Peyer's patch (tissue), 4 donors: Measurements from ENCODE around the gene PRR23B. TPM values are rescaled to one million over a fixed set of nuclear protein-coding genes. Genes with fewer than 3 reads are reported as not detected.

Experiments
- DNase-seq, 3 donors: peaks; one replicate each; pipeline ENCODE4 v3.0.0-alpha.2; 2017 to 2019
- H3K27ac ChIP-seq, 4 donors: fragments of 200-600 bp; sonication (generic); one replicate each; pipeline ENCODE4 v1.5.1; 2016 to 2019
- H3K27me3 ChIP-seq, 2 donors: fragments of 200-600 bp; sonication (generic); one replicate each; pipeline ENCODE4 v1.5.1; 2019
- H3K36me3 ChIP-seq, 3 donors: fragments of 200-600 bp; sonication (generic); one replicate each; pipeline ENCODE4 v1.5.1; 2016 to 2019
- H3K4me1 ChIP-seq, 4 donors: fragments of 200-600 bp; sonication (generic); one replicate each; pipeline ENCODE4 v1.5.1; 2016 to 2019
- H3K4me3 ChIP-seq, 4 donors: fragments of 200-600 bp; sonication (generic); 1 replicate in 3 of 4; 2 replicates in 1 of 4; pipeline ENCODE4 v1.5.1; 2016 to 2019; ENCODE audit warnings: mild to moderate bottlenecking in 1 of 4
- H3K9me3 ChIP-seq, 4 donors: fragments of 200-600 bp; sonication (generic); one replicate each; pipeline ENCODE4 v1.5.1; 2016 to 2019; ENCODE audit warnings: mild to moderate bottlenecking in 1 of 4
- POLR2A ChIP-seq, 2 donors: fragments of 450-650 bp; IDR thresholded peaks; one replicate each; pipeline ENCODE4 v1.5.1; 2017; ENCODE audit warnings: antibody characterized with exemption in 2 of 2, mild to moderate bottlenecking in 2 of 2, moderate library complexity in 2 of 2
- total RNA-seq, 4 donors: library from RNA; depleted of rRNA; stranded (reverse); fragments of >200 nt; gene quantifications; one replicate each; pipeline ENCODE4 v1.1.0, GENCODE V29; 2016
- TF ChIP-seq, protein P1 (sequence below), 6 experiments: fragments of 450-650 bp in 4 of 6; fragments of 200-600 bp in 2 of 6; sonication (generic) in 1 of 6; IDR thresholded peaks; one replicate each; pipeline ENCODE4 v1.5.1; 2017 to 2019; ENCODE audit warnings: antibody characterized with exemption in 6 of 6, mild to moderate bottlenecking in 3 of 6, moderate library complexity in 1 of 6

The PRR23B gene
- total RNA-seq, 4 donors from 2014 or later: not detected

GRCh38 chr3:138984816-138985215 is 35.9 kb downstream of the PRR23B start:
- DNase-seq: no peak
- H3K36me3 ChIP-seq: no peaks in the 10 kb centered on the region
- no peak overlapping the region for H3K27ac ChIP-seq
- no peaks in the 10 kb centered on the region for H3K4me1 ChIP-seq
- H3K9me3 ChIP-seq: no peaks in the 10 kb centered on the region
- no peak for TF ChIP-seq POLR2A (IDR thresholded peaks at IDR 0.05)
- TF ChIP-seq, protein P1, sequence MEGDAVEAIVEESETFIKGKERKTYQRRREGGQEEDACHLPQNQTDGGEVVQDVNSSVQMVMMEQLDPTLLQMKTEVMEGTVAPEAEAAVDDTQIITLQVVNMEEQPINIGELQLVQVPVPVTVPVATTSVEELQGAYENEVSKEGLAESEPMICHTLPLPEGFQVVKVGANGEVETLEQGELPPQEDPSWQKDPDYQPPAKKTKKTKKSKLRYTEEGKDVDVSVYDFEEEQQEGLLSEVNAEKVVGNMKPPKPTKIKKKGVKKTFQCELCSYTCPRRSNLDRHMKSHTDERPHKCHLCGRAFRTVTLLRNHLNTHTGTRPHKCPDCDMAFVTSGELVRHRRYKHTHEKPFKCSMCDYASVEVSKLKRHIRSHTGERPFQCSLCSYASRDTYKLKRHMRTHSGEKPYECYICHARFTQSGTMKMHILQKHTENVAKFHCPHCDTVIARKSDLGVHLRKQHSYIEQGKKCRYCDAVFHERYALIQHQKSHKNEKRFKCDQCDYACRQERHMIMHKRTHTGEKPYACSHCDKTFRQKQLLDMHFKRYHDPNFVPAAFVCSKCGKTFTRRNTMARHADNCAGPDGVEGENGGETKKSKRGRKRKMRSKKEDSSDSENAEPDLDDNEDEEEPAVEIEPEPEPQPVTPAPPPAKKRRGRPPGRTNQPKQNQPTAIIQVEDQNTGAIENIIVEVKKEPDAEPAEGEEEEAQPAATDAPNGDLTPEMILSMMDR (IDR thresholded peaks at IDR 0.05): no peak
- H3K4me3 ChIP-seq: no peak overlapping the region
- no peaks in the 10 kb centered on the region for H3K27me3 ChIP-seq

- no peaks in the 10 kb centered on the region for H3K27me3 ChIP-seq
- no peaks in the 10 kb centered on the region for H3K4me1 ChIP-seq
- H3K27ac ChIP-seq: no peak overlapping the region
- TF ChIP-seq POLR2A (IDR thresholded peaks at IDR 0.05): no peak
- TF ChIP-seq, protein P1 (IDR thresholded peaks at IDR 0.05): no peak
- no peak for DNase-seq
- H3K36me3 ChIP-seq: no peaks in the 10 kb centered on the region
- H3K4me3 ChIP-seq: no peak overlapping the region
- H3K9me3 ChIP-seq: no peaks in the 10 kb centered on the region
These were observed 44.7 kb downstream of the PRR23B start for GRCh38 chr3:138976047-138976446.

- Histone ChIP-seq H3K27me3 (no peaks in the 10 kb centered on the region), H3K4me3 (no peak overlapping the region), H3K9me3 (no peaks in the 10 kb centered on the region), H3K27ac (no peak overlapping the region), H3K4me1 (no peaks in the 10 kb centered on the region), H3K36me3 (no peaks in the 10 kb centered on the region)
- no peak for DNase-seq
- TF ChIP-seq, protein P1 (IDR thresholded peaks at IDR 0.05): no peak
- no peak for TF ChIP-seq POLR2A (IDR thresholded peaks at IDR 0.05)
These were observed 45.4 kb downstream of the PRR23B start for GRCh38 chr3:138975351-138975750.

DNA sequence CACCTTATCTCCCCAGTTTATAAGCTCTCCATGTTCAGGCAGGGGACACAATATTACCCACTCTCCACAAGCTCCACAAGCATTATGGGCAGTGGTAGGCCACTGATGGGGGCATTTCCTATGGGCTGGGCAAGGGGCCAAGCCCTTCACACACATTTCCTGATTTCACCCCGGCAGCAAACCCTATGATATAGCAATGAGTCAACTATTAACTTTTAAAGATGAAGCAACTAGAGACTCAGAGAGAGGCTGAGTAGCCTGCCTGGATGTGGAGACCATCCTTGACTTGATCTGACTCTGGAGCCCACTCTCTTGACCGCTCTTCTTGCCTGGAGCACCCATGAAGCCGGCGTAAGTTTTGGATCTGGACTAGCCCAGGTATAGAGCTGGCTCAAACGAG is 46.3 kb downstream of the PRR23B start:
- TF ChIP-seq POLR2A (IDR thresholded peaks at IDR 0.05): no peak
- TF ChIP-seq, protein P1 (IDR thresholded peaks at IDR 0.05): no peak
- H3K36me3 ChIP-seq: no peaks in the 10 kb centered on the region
- no peak overlapping the region for H3K27ac ChIP-seq
- no peaks in the 10 kb centered on the region for H3K4me1 ChIP-seq
- DNase-seq: no peak
- H3K9me3 ChIP-seq: no peaks in the 10 kb centered on the region
- no peaks in the 10 kb centered on the region for H3K27me3 ChIP-seq
- no peak overlapping the region for H3K4me3 ChIP-seq

GRCh38 chr3:138972941-138973340 is 47.8 kb downstream of the PRR23B start:
- DNase-seq: no peak
- H3K27me3 ChIP-seq: no peaks in the 10 kb centered on the region
- TF ChIP-seq POLR2A (IDR thresholded peaks at IDR 0.05): no peak
- TF ChIP-seq, protein P1 (IDR thresholded peaks at IDR 0.05): no peak

GRCh38 chr3:138971766-138972320 is 48.9 kb downstream of the PRR23B start:
- no peaks in the 10 kb centered on the region for H3K36me3 ChIP-seq
- TF ChIP-seq, protein P1 (IDR thresholded peaks at IDR 0.05): no peak
- no peak for TF ChIP-seq POLR2A (IDR thresholded peaks at IDR 0.05)
- no peaks in the 10 kb centered on the region for H3K27me3 ChIP-seq
- no peak overlapping the region for H3K4me3 ChIP-seq
- no peaks in the 10 kb centered on the region for H3K4me1 ChIP-seq
- no peak overlapping the region for H3K27ac ChIP-seq
- no peak for DNase-seq
- H3K9me3 ChIP-seq: no peaks in the 10 kb centered on the region

More at GRCh38 chr3:138972941-138973340, 47.8 kb downstream of the PRR23B start:
- no peaks in the 10 kb centered on the region for H3K4me1 ChIP-seq
- H3K36me3 ChIP-seq: no peaks in the 10 kb centered on the region
- H3K9me3 ChIP-seq: no peaks in the 10 kb centered on the region
- H3K4me3 ChIP-seq: no peak overlapping the region
- H3K27ac ChIP-seq: no peak overlapping the region
